Renal pelvis (tissue), 4 donors: Measurements from ENCODE around the gene ZMIZ1. TPM values are rescaled to one million over a fixed set of nuclear protein-coding genes. Genes with fewer than 3 reads are reported as not detected.

Experiments used
- DNase-seq: peaks from one replicate; pipeline ENCODE4 v3.0.0-alpha.2; 2013
- polyA plus RNA-seq, 3 donors: library from polyadenylated mRNA; unstranded; fragments of 120-200 nt; gene quantifications; one replicate each; pipeline ENCODE4 v1.2.1, GENCODE V29; 2013; ENCODE audit not compliant: insufficient read length in 3 of 3

The ZMIZ1 gene
- polyA plus RNA-seq, 3 donors, result 64.2 to 83.6 (median 78.7) TPM

DNA sequence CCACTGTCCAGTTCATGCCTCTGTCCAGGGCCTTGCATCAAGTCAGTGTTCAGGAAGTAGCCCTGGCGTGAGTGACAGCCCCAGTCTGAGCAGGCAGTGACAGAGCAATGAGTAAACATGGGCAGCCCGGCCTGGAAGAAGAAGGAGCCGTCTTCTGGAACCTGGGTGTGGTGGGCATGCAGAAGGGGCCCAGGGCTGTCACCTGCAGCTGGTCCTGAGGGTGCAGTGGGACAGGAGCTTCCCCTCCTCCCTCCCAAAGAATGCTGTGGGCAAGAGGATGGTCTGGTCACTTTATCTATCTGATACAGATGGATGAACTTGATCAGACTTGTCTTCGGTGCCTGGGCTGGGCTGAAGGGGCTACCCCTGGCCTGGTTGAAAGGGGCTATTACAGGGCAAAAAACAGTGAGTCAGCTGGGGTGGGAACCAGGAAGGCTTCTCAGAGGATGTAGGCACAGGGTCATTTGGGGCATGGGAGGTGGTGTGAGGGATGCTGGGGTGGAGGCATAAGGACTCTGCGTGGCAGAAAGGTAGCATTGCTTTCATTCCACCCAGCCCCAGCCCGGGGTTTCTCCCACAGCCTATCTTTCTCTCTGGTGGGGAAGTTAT lies 235.8 kb downstream of the ZMIZ1 start:
- DNase-seq, result no peak

- no peak for DNase-seq
Observed at GRCh38 chr10:79305515-79305914, 236.7 kb downstream of the ZMIZ1 start.

- DNase-seq, result no peak
Observed at GRCh38 chr10:79305988-79306387, 237.2 kb downstream of the ZMIZ1 start.

DNA sequence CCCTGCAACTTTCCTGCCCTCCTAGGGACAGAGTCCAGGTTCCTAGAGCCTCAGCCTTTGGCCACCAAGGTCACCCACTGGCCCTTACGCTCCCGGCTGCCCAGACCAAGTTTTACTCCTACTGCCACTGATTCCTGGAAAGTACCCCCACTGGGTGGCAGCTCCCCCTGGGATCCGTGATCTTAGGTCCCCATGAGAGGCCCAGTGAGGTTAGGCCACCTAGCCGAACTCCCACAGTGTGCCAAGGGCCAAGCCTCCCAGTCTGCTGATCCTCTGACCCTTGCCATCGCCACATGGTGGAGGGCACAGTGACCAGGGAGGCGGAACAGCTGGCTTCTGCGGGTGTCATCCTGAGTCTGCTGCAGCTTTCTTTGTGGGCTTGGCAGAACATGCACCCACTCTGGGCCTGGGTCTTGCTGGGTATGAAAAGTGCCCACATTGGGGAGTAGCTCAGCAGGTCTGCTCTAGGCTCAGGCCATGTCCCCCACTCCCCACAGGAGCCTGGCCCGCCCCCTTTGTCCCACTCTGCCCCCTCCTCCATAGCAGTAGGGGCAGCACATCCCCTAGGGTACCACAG lies 238.0 kb downstream of the ZMIZ1 start:
- DNase-seq, result no peak

DNA sequence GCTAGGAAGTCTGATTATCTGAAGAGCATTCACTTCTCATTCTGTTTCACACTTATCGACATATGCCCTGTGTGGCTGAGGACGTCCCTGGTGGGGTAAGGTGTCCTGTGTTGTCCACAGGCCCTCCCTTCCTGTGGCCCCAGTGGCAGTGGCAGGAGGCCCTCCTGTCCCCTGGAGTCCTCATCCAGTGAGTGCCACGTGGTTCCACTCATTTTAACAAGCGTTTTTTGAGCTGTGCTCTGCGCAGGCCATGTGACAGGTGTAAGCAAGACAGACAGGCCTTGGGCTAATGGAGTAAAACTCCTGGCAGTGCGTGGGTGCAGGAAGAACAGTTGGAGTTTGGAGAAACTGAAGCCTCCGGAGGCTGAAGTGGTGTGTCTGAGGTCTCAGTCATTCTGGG lies 239.2 kb downstream of the ZMIZ1 start:
- DNase-seq, result no peak

- no peak for DNase-seq
Observed at GRCh38 chr10:79308969-79309665, 240.4 kb downstream of the ZMIZ1 start.

DNA sequence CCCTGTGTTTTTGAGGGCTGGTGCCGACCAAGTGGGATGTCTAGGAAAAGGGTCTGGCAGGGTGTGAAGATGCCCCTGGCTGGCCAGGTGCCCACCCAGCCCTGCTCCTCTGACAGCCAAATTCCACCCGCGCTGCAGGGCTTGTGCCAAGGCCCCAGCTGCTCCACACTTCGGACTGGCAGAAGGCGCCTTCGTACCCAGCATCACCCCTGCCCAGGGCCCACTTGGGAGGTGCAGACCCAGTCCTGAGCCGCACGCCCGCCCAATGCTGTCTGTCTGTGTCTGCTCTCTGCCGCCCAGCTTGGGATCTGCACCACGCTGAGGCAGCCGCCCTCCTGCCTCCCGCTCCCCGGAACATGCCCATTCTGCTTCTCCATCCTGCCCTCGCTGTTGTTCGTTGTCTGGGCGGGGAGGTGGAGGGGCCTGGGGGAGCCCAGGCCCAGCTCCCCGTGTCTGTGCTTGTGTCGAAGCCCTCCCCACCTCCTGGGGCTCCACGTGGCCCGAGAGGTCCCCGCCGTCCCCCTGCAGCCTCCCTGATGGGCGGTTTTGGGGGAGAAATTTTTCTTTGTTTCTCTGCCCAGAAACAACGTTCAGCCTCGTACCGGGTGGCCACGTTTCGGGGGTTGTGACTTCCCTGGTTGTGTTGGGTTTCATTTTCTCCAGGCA lies 241.6 kb downstream of the ZMIZ1 start:
- DNase-seq, result no peak

DNA sequence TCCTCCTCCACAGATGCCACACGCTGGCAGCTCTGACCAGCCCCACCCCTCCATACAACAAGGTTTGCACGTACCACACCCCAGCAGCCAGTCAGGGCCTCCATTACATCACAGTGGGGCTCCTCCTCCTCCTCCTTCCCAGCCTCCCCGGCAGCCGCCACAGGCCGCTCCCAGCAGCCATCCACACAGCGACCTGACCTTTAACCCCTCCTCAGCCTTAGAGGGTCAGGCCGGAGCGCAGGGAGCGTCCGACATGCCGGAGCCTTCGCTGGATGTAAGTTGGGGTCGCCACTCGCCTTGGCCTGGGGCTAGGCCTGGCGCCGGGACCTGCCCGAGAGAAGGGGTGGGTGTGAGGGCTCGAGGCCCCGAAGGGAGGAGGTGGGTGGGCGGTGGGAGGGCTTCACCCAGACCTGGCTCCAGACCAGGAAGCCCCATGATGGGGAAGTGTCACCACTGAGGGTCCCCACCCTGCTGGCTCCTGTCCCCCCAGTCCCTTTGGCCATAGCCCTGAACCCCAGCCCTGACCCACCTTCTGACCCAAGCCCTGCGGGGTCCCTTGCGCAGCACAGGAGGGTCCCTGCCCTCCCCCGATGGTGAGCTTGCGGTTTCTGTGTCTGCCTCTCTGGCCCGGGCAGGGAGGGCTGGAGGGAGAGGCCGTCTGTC lies 242.3 kb downstream of the ZMIZ1 start:
- DNase-seq, result no peak

DNA sequence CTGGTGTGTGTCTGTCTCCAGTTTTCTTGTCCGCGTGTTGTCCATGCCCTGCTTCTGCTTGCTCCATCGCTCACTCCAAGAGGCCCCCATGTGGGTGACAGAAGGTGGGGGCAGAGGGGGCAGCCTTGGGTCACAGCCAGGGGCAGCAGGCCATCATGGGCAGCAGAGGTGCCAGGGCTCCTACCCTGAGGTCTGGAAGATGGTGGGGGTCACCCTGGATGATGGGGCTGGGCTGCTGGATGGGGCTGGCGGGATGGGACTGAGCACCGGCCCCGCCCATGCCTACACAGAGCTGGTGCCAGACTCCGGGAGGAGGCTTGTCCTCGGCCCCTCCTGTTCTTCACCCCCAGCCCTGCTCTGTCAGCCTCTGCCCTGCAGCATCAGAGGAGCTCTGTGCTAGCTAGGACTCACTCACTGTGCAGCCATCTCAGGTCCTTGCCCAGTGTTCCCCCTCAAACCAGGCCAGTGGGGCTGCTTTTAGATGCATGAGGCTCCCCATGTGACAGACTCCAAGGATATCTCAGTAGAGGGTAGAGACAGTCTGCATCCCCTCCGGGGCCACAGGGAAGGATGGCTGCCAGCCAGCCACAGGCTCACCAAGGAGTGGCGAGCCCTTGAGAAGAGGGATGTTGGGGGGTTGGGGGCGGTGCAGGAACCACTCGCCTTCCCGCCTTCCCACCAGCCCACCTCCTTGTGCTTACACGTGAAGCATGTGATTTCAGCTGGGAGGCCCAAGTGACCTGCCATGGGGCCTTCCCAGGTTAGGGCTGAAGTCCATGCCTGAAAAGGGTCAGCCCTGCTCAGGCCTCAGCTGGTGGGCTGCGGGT lies 243.0 kb downstream of the ZMIZ1 start:
- no peak for DNase-seq

GRCh38 chr10:79312601-79313187 lies 243.9 kb downstream of the ZMIZ1 start:
- DNase-seq, result no peak

- DNase-seq, result no peak
Observed at GRCh38 chr10:79313320-79313719, 244.6 kb downstream of the ZMIZ1 start.

DNA sequence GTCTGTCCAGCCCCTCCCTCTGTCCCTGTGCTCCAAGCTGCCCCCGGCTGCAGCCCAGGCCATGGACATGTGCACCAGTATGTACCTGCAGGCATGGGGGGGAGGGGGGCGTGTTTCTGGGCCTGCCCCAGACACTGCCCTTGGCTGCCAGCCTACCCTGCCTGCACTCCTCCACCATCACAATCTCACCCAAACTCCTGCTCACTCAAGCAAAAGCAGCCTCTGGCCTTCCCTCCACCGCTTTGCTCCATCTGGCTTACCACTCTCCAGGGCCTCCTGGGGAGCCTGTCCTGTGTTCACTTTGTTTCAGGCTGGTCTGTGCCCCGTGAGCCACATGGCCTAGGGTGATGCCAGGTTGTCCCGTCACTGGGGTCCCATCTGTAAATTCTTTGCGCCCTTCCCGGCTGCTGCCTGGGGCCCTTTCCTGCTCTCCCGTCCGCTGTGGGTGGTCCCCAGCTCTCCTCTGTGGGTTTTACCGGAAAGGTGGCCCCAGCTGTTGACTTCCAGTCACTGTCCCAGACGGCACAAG lies 245.2 kb downstream of the ZMIZ1 start:
- DNase-seq, result no peak

- no peak for DNase-seq
Observed at GRCh38 chr10:79314761-79315601, 246.2 kb downstream of the ZMIZ1 start.

- no peak for DNase-seq
Observed at GRCh38 chr10:79315602-79315920, 246.8 kb downstream of the ZMIZ1 start.

DNA sequence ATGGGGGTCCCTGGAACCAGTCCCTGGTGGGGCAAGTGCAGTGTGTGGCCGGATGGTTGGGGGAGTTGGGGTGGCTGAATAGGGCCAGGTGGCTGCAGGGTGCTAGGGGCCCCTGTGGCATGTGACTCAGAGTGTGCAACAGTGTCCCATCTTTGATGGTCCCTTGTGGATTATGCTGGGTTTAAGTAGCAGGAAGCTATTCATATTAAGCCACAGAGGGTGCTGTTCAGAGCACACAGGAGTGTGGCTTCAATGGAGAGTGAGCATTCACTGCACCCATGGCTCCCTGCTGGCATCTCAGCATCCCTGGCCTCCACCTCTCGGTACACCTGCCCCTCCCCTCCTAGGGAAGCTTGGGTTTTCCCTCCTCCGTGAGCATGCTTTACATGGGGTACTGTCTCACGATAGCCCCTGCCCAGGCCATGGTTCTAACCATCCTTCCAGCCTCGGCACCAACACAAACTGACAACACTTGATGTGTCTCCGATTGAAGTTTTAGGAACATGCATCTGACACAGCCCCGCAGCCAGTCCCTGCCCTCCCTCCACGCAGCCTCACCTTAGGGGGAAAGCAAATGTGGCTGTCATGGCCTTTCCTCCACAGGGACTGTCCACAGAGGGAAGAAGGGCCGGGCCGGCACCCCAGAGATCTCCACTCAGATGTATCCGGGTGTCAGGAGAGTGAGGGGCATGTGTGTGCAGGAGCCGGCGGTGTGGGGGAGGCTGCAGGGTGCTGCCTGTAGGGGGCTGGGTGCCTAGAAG lies 248.1 kb downstream of the ZMIZ1 start:
- no peak for DNase-seq

DNA sequence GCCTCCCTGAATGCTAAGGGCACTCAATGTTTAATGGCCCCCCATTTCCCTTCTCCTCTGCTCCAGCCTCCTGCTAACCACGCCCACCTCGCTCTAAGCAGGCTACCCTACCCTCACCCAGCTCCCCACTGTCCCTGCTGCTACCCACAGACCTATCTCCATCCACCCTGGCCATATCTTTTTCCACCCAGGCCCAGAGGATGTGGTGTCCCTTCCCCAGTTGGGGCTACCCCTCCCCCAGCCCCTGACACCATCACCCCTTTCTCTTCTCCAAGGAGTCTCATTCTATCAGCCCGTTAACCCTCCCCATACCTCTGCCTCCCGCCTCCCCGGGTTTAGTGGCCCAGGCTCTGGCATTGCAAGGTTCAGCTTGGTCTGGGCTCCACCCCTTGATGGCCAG lies 249.6 kb downstream of the ZMIZ1 start:
- DNase-seq, result no peak

DNA sequence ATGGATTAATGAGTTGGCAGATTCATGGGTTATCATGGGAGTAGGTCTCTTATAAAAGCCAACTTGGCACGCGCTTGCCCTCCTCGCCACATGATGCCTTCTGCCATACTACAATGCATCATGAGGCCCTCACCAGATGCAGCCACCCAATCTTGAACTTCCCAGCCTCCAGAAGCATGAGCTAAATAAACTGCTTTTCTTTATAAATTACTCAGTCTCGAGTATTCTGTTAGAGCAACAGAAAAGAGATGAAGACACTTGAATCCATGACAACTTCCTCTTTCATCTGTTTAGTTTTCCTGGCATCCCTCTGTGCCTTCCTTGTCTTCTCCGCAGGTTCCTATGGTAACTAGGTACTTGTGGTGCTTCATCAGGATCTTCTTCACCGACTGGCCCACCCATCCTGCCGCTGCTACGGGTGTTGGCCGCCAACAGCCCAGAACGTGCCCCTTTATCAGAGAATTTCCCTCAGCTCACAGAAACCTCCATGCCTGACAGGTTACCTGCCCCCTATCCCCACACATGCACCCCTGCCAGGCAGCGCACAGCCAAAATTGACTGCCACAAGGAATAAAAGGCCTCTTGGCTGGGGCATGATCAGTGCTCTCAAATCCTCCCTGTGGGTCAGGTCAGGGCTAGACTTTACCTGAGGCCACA lies 250.5 kb downstream of the ZMIZ1 start:
- DNase-seq, result no peak

- no peak for DNase-seq
Observed at GRCh38 chr10:79320316-79320715, 251.6 kb downstream of the ZMIZ1 start.
